ENCODE results near the gene SLC6A12.
A peak's percentile ranks its signal among the peaks of the same experiment; 100 is the strongest.

Gene SLC6A12

GRCh38 chr12:163406-163986 lies 50.5 kb downstream of the SLC6A12 start:
- DNase-seq (ENCODE audit: low spot score): no peak

DNA sequence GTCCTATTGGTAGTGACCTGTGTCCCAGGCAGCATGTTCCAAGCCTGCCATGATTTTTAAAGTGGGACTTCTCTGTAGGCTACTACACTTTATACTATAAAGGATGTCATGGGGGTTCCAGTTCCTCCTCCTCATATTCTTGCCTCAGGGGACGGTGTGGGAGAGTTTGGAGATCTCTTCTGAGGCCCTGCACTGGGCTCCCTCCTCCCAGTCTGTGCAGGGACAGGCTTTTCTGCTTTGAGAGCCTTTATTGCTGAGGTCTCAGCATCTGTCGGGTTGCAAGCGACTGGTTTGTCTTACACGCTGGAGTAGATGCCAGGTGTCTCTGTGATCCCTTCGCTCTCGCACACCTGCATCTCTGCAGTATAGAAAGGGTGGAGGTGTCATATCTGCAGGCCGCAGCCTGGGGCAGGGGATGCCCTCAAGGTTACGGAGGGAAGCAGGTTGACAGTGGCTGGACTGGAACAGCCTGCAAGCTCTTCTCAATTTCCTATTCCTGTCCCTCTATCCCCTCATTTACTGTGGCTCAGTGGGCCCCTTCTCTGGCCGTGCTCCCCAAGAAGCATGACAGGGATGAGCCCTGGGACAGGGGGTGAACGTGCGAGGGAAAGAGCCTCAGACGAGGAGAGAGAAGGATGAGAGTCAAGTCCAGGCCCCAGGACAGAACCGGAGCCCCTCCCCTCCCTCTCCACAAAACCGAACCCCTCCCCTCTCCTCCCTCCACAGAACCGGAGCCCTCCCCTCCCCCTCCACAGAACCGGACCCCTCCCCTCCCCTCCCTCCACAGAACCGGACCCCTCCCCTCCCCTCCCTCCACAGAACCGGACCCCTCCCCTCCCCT lies 51.3 kb downstream of the SLC6A12 start:
- DNase-seq (ENCODE audit: low spot score): no peak

GRCh38 chr12:161823-162222 lies 52.1 kb downstream of the SLC6A12 start:
- DNase-seq (ENCODE audit: low spot score): no peak

GRCh38 chr12:160858-161257 lies 53.1 kb downstream of the SLC6A12 start:
- DNase-seq (ENCODE audit: low spot score): no peak

GRCh38 chr12:159156-159782 lies 54.7 kb downstream of the SLC6A12 start:
- DNase-seq (ENCODE audit: low spot score): no peak

DNA sequence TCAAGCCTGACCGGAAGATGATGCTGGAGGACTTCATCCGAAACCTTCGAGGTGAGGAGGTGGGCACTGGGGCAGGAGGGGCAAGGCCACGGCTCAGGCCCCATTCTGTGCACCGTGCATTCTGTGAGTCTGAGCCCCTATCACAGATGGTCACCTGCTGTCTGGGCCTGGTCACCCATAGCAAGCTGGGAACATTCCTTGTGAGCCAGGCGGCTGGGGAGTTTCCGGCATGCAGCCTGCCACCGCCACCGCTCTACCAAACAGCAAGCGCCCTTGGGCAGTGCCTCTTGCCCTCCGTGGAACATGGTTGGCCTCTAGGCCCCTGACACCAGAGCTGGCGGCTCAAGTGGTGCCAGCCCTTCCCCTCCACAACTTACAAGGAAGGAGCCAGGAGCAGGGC lies 56.3 kb downstream of the SLC6A12 start:
- no peak for DNase-seq (ENCODE audit: low spot score)

DNA sequence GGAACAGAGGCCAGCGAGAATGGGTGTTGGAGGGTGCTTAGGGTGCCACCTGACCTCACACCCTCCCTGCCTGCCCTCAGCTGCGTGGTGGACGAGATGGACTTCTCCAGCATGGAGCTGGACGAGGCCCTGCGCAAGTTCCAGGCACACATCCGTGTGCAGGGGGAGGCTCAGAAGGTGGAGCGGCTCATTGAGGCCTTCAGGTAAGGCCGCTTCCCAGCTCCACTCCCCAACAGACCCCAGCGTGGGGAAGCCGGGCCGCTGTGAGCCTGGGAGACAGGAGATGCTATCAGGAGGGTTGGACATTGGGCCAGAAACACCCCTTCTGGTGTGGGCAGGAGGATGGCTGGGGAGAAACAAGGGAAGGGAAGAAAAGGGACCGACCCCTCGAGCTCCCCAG lies 57.0 kb downstream of the SLC6A12 start:
- DNase-seq (ENCODE audit: low spot score): no peak

DNA sequence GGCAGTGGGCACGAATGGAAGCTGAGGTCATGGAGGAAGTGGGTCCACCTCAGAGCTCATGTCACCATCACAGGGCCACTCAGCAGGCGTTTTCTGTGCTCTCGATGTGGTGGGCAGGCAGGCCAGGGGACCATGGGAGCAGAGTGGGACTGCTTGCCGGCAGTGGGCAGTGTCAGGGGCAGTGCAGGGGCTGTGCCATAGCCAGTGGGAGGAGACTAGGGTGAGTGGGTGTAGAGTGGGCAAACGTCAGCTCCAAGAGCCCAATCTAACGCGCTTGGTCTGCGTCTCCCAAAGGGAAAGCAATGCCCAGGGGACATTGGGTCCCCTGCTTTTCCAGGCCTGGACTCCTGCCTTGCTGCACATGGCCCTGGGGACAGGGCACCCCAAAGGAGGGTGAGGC lies 58.3 kb downstream of the SLC6A12 start:
- DNase-seq (ENCODE audit: low spot score): no peak

GRCh38 chr12:155006-155405 lies 59.0 kb downstream of the SLC6A12 start:
- no peak for DNase-seq (ENCODE audit: low spot score)

GRCh38 chr12:154058-154457 lies 59.9 kb downstream of the SLC6A12 start:
- DNase-seq (ENCODE audit: low spot score): no peak

GRCh38 chr12:153080-153746 lies 60.7 kb downstream of the SLC6A12 start:
- peak; percentile 7 for DNase-seq (ENCODE audit: low spot score)

- DNase-seq (ENCODE audit: low spot score): no peak
These were observed 61.5 kb downstream of the SLC6A12 start for GRCh38 chr12:152440-152839.

GRCh38 chr12:151579-151978 lies 62.4 kb downstream of the SLC6A12 start:
- no peak for DNase-seq (ENCODE audit: low spot score)

GRCh38 chr12:148676-149416 lies 65.1 kb downstream of the SLC6A12 start:
- no peak for DNase-seq (ENCODE audit: low spot score)

- DNase-seq (ENCODE audit: low spot score): no peak
These were observed 66.7 kb downstream of the SLC6A12 start for GRCh38 chr12:147242-147641.

DNA sequence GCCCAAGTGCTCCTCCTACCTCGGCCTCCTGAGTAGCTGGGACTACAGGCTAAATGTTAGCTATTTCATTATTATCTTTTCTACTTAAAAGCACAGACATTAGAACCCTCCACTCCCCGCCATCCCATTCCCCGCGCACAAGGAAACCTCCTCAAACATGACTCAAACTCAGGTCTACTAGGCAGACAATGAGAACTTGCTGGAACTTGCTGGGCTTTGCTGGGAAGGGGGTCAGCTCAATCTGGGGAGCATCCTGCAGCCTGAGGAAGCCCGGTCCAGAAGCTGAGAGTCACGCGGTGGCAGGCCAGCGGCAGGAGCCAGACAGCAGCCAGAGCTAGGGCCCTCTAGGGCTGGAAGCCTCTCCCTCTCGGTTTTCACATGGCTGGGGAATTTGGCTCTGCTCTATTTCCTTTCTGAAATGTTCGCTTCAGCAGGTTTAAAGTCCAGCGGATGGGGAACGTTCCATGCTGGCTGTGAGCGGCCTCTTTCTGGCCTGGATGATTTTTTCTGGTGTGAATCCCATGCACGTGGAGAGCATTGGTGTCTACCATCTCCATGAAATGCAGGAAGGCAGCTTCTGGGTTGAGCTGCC lies 68.5 kb downstream of the SLC6A12 start:
- DNase-seq (ENCODE audit: low spot score): no peak

- DNase-seq (ENCODE audit: low spot score): no peak
These were observed 69.2 kb downstream of the SLC6A12 start for GRCh38 chr12:144650-145284.

DNA sequence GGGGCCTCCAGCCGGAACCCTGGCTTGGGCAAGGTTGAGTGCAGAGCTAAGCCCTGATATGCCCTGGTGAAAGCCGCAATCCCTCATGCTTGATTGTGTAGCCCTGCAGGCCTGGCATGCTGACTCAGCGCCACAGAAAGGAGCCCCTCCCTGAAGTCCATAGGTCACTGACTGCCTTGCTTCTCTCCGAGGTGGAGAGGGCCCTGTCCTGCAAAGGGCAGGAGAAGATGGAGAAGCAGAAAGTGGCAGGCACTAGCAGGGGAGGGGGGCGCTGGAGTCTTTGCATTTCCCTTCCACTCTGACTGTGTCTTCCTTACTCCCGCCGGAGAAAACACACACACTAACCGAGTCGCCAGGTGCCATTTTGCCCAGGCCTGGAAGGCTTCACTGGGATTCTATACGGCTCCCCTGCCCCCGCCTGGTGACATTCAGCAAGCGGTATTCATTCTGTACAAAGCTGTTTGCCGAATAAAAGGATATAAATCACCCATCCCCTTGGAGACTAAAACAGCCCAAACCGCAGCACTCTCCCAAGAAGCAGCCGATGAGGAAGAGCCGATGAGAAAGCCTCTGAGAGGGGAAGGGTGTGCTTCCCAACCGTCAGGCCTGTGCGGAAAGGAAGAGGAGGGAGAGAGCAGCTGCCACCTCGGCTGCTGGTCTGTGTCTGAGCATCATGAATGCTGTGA lies 69.8 kb downstream of the SLC6A12 start:
- peak; percentile 8 for DNase-seq (ENCODE audit: low spot score)

DNA sequence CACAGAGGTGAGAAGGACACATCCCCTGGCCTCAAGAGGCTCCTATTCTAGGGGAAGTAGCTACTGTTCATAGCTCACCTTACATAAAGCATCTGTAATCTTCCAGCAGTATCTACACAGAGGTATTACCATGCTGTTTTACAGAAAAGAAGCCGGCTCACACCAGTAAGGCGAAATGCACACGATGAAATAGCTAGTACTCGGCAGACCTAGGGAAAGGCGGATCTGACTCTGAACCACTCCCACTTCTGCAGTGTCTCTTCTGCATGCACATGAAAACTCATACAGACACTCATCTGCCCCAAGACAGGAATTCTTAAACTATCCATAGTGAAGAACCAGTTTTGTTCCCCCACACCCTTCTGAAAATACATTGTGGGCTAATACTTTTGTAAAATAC lies 73.8 kb downstream of the SLC6A12 start:
- DNase-seq (ENCODE audit: low spot score): no peak

All from pons (tissue), 1 donor.